GM18526 (cell line): Measurements from ENCODE around the gene PHF2.

Experiments used
- POLR2A ChIP-seq: IDR thresholded peaks from 3 replicates; pipeline ENCODE4 v1.6.1; 2011; ENCODE audit not compliant: insufficient read length; ENCODE audit errors: extremely low read depth

The PHF2 gene

GRCh38 chr9:93576258-93577077 lies at the start of gene PHF2:
Gene PHF2 (plus strand): TSS chr9:93576584. CDS start chr9:93576774, 190 bp downstream.
- no peak for TF ChIP-seq POLR2A

DNA sequence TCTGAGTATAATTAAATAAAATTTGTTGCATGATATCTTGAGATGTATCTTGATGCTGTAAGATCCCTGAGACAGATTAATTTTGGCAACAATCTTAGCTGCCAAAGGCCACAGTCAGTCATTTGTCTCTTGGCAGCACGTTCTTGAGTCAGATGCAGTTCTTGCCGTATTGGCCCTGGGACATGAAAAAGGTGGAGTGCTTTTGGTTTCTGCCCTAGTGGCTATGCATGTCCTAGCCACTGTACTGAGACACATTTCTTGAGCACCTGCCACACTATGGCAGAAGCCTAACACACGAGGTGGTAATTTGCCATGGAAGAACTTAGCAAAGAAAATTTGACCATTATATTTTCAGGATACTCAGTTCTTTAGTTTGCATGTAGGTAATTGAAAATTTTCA lies 45.0 kb upstream of the PHF2 start:
- no peak for TF ChIP-seq POLR2A

- TF ChIP-seq POLR2A, result no peak
Measured at GRCh38 chr9:93532141-93532540, 44.2 kb upstream of the PHF2 start.

GRCh38 chr9:93533863-93534262 lies 42.5 kb upstream of the PHF2 start:
- no peak for TF ChIP-seq POLR2A

DNA sequence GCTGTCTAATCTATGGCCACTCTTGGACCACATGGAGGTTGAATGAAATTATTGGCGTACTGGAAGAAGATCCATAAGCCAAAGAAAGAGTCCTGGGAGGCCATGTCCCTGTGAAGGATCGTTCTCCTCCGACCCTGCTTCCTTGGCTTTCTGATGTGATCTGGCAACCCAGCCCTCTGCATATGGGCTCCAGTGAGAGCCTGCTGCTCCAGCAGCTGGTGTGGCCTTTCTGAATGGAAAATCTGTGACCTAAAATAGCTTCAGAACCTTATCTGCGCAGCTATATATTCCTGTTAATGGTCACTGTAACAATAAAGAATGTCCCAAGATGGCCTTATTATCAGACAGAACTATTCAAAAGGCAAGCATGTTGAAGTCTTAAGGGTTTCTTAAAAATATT lies 40.2 kb upstream of the PHF2 start:
- TF ChIP-seq POLR2A, result no peak

- no peak for TF ChIP-seq POLR2A
Measured at GRCh38 chr9:93536874-93537273, 39.5 kb upstream of the PHF2 start.

DNA sequence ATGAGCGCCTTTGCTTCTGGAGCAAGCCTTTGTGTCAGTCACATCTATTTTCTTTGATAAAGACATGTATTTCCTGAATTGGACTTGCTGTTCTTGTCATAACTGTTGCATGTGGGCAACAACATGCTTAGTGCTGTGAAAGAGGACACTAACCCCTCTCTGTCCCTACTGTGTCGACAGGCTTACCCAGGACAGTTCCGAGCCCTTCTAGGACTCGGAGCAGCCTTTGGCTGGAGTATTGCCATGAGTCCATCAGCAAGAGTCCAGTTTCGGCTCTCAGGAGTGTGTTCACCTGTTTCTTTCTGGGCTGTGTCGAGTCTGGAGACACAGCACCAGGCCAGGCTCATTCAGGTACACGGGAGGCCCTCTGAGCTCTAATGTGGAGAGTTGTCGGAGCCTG lies 36.1 kb upstream of the PHF2 start:
- no peak for TF ChIP-seq POLR2A

GRCh38 chr9:93541005-93541404 lies 35.4 kb upstream of the PHF2 start:
- TF ChIP-seq POLR2A, result no peak

- TF ChIP-seq POLR2A, result no peak
Measured at GRCh38 chr9:93541581-93542349, 34.6 kb upstream of the PHF2 start.

DNA sequence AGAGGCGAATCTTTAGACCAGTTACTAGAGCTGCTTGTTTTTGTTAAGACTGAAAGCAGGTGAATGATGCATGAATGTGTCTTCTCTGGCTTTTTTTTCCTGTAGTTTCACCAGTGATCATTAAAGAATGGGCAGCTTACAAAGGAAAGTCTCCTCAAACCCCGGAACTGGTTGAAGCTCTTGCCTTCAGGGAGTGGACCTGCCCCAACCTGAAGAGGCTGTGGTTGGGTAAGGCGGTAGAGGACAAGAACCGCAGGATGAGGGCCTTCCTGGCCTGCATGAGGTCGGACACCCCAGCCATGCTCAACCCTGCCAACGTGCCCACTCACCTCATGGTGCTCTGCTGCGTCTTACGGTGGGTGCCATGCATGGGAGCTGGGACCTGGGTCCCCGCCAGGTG lies 33.3 kb upstream of the PHF2 start:
- TF ChIP-seq POLR2A, result no peak

DNA sequence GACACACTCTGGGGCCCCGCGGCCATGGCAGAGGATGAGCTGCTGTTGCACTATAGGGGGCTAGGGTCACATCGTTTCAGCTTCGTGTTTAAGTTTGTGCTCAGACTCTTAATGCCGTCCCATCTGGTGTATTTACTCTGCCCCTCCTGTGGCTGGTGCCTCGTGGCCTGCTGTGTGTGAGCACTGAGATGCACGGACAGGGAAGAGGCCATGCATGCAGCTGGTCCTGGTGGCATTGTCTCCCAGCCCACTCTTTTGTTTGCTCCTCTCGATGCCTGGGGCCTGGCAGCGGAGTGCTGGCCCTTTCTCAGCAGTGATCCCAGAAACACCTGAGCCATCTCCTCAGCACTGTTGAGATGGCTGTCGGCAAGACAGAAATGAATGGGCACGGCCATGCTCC lies 30.0 kb upstream of the PHF2 start:
- no peak for TF ChIP-seq POLR2A

- no peak for TF ChIP-seq POLR2A
Measured at GRCh38 chr9:93549611-93550010, 26.8 kb upstream of the PHF2 start.

- no peak for TF ChIP-seq POLR2A
Measured at GRCh38 chr9:93552923-93553322, 23.5 kb upstream of the PHF2 start.

DNA sequence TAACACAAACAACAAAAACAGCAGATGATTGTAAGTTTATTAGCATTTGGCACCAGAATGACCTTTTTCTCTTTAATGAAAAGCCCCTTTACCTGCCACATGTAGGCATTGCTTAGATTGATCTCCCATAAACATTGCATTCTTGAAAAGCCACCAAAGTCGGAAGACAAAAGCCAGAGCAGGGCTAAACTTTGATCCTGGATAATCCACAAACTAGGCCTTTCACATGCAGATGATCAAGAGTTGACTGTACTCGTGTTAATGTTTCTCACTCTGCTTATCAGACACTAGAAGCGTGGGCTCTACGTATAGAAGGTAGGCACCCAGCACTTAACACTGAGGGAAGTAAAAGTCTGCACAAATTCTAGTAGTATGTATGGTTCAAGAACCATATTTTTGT lies 21.0 kb upstream of the PHF2 start:
- TF ChIP-seq POLR2A, result no peak

GRCh38 chr9:93557366-93558137 lies 18.8 kb upstream of the PHF2 start:
- no peak for TF ChIP-seq POLR2A

- TF ChIP-seq POLR2A, result no peak
Measured at GRCh38 chr9:93558503-93558902, 17.9 kb upstream of the PHF2 start.
